Smooth muscle cell of bladder (primary cell): ENCODE results near the gene SOHLH2. TPM values are rescaled to one million over a fixed set of nuclear protein-coding genes. Genes with fewer than 3 reads are reported as not detected.

Source experiments
- total RNA-seq: library from RNA; depleted of rRNA; stranded (reverse); fragments of >200 nt; gene quantifications from 2 replicates; pipeline ENCODE4 v1.2.3, GENCODE V29; 2014

The SOHLH2 gene
- total RNA-seq = 0.43 and 0.83 TPM in 2 replicates

GRCh38 chr13:36214163-36214921 lies at the start of gene SOHLH2:
TSS of gene SOHLH2 (minus strand) at chr13:36214556. CDS start at chr13:36214526, 30 bp downstream.

GRCh38 chr13:36131222-36131930 lies 83.0 kb downstream of the SOHLH2 start, which contains the start of gene DCLK1:
TSS of gene DCLK1 (minus strand) at chr13:36131382.

Other genes with a start within 250 kb of the SOHLH2 start
- 1.8 and 6.0 TPM in 2 replicates for gene DCLK1, start 83.2 kb downstream of the SOHLH2 start, total RNA-seq
- 2.3 and 4.3 TPM in 2 replicates for gene CCDC169, start 83.3 kb upstream of the SOHLH2 start, total RNA-seq
- gene SPART, start 131.8 kb upstream of the SOHLH2 start, total RNA-seq = 146 and 205 TPM in 2 replicates
- gene CCNA1, start 217.9 kb upstream of the SOHLH2 start, total RNA-seq = 1.4 and 3.0 TPM in 2 replicates